GM06990 (cell line): ENCODE measurements around the gene CARM1.

Source experiments
- DNase-seq: peaks from one replicate; pipeline ENCODE4 v3.0.0-alpha.2; 2011; ENCODE audit not compliant: insufficient read length; ENCODE audit errors: extremely low read depth
- H3K27me3 ChIP-seq: replicated peaks from 2 replicates; pipeline ENCODE4 v1.6.0; 2011; ENCODE audit warnings: low read length; ENCODE audit not compliant: control insufficient read depth, insufficient read depth
- H3K36me3 ChIP-seq: 2 replicates; pipeline ENCODE4 v1.5.1; 2011; ENCODE audit warnings: low read length; ENCODE audit not compliant: control insufficient read depth, insufficient read depth
- H3K4me3 ChIP-seq: replicated peaks from 2 replicates; pipeline ENCODE4 v1.5.1; 2011; ENCODE audit warnings: low read depth, mild to moderate bottlenecking, control low read depth, low read length
- TF ChIP-seq, protein P1 (sequence below): IDR thresholded peaks from 2 replicates; pipeline ENCODE4 v1.5.1; 2011; ENCODE audit warnings: low read length, control low read depth, mild to moderate bottlenecking, inconsistent platforms; ENCODE audit not compliant: insufficient read depth, poor library complexity, severe bottlenecking

Gene CARM1

DNA sequence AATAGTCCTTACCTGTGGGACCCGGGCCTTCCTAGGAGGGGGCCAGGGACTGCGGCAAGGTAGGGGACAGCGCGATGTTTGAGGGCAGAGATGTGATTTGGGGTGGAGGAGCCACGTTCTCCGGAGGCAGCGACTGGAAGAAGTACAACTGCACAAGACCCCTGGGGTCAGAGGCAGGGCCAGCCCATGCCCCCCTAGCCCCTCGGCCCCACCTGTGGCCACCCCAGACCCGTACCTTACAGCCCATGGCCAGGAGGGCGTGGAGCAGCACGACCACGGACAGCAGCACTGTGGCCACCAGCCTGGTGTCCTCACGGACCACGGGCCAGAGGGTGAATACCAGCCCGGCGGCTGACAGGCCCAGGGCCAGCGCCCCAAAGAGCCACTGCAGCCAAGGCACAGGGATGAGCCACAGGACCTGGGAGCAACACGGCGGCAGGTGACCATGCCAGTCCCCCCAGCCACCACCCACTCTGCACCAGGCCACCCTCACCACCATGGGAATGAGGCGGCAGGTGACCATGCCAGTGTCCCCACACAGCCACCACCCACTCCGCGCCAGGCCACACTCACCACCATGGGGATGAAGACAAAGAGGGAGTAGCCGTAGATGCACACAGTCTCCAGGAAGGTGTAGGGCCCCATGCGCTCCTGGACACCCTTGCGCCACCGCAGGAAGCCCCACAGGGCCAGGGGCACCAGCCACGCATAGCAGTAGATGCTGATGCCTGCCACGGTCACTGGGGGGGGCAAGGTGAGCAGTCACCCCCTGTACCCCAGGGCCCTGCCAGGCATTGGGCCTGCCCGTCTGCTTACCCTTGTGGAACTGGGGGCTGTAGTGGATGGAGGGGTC, 52.1 kb downstream of the CARM1 start:
- Histone ChIP-seq H3K27me3 (no peaks in the 10 kb centered on the region), H3K4me3 (no peak overlapping the region), H3K36me3 (peaks cover 24% of the 10 kb centered on the region)
- TF ChIP-seq, protein P1, sequence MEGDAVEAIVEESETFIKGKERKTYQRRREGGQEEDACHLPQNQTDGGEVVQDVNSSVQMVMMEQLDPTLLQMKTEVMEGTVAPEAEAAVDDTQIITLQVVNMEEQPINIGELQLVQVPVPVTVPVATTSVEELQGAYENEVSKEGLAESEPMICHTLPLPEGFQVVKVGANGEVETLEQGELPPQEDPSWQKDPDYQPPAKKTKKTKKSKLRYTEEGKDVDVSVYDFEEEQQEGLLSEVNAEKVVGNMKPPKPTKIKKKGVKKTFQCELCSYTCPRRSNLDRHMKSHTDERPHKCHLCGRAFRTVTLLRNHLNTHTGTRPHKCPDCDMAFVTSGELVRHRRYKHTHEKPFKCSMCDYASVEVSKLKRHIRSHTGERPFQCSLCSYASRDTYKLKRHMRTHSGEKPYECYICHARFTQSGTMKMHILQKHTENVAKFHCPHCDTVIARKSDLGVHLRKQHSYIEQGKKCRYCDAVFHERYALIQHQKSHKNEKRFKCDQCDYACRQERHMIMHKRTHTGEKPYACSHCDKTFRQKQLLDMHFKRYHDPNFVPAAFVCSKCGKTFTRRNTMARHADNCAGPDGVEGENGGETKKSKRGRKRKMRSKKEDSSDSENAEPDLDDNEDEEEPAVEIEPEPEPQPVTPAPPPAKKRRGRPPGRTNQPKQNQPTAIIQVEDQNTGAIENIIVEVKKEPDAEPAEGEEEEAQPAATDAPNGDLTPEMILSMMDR: no peak
- no peak for DNase-seq

DNA sequence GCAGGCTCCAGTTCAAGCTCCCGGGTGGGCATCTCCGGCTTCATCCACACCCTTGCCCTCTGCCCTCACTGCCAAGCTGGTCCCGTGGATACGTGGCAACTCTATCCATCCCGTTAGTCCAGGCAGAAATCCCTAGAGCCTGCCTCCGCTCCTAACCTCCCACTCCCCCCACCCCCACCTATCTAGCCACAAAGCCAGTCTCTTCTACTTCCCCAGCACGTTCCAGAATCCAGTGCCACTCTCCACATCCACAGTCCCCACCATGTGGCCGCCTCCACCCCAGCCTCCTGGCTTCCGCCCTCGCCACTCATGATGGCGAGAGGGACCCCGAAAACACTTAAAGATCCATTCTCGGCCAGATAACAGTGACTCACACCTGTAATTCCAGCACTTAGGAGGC, 53.2 kb downstream of the CARM1 start:
- H3K4me3 ChIP-seq: no peak overlapping the region
- peaks cover 23% of the 10 kb centered on the region for H3K36me3 ChIP-seq
- TF ChIP-seq, protein P1: no peak
- no peak for DNase-seq
- H3K27me3 ChIP-seq: no peaks in the 10 kb centered on the region

DNA sequence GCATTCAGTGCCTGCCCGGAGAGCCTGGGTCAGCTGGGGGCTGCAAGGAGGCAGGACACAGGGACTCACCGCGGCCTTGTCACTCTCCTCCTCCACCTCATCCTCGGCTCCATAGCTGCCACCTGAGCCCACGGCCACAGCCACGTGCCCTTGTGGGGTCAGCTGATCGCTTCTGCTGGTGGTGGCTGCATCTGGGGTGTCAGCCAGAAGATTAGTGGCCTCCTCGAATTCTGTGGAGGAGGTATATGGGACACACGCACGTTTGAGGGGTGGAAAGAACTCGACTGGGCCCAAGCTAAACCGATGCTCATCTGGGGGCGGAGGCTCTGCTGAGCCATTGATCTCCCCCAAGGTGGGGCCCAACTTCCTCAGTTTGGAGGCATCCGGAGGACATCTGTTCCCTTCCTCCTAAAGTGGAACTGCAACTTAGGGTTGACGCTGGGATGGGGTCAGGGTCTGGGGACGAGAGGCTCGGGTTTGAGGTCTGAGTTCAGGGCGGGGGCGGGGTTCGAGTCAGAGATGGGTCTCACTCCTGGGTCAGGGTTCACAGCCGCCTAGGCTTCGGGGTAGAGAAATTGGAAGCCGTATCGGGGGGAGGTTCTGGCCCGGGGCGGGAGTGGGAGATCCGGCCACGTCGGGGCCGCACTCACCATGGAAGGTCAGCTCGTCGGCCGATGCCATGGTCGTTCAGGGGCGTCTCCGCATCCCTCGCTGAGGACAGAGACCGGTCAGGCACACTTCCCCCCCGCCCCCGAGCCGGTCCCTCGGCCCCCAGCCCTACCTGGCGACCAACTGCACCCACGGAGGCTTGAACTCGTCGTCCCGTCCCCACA, 56.6 kb downstream of the CARM1 start:
- Histone ChIP-seq H3K36me3 (peaks cover 14% of the 10 kb centered on the region), H3K27me3 (no peaks in the 10 kb centered on the region), H3K4me3 (peak overlapping the region; percentile 84)
- TF ChIP-seq, protein P1: no peak
- no peak for DNase-seq

- Histone ChIP-seq H3K36me3 (peaks cover 6% of the 10 kb centered on the region), H3K4me3 (peak within 1 kb of the TSS; percentile 84), H3K27me3 (no peaks in the 10 kb centered on the region)
- TF ChIP-seq, protein P1: no peak
- peak; percentile 86 for DNase-seq
Observed at GRCh38 chr19:10928563-10929401, 57.4 kb downstream of the CARM1 start, which contains the start of the genes TIMM29 and YIPF2. Gene TIMM29, plus strand, starts transcription at chr19:10928811. Its CDS starts 12 bp downstream, at chr19:10928823. Gene YIPF2, minus strand, starts transcription at chr19:10928639. Its CDS starts 229 bp downstream, at chr19:10928410.

- Histone ChIP-seq H3K36me3 (peaks cover 2% of the 10 kb centered on the region), H3K27me3 (no peaks in the 10 kb centered on the region), H3K4me3 (peak overlapping the region; percentile 84)
- no peak for DNase-seq
- TF ChIP-seq, protein P1: no peak
Observed at GRCh38 chr19:10929402-10929794, 58.0 kb downstream of the CARM1 start.
